Hepatocyte (in vitro differentiated cells): ENCODE results near the gene GNAT1. TPM values are rescaled to one million over a fixed set of nuclear protein-coding genes. Genes with fewer than 3 reads are reported as not detected.

ENCODE experiments used
- DNase-seq: peaks from one replicate; pipeline ENCODE4 v3.0.0-alpha.2; 2016; ENCODE audit warnings: low spot score
- H2AFZ ChIP-seq: fragments of 200-600 bp; sonication (generic); 2 replicates; pipeline ENCODE4 v1.6.0; 2016; ENCODE audit warnings: antibody characterized with exemption, mild to moderate bottlenecking
- H3K27ac ChIP-seq: fragments of 200-600 bp; sonication (generic); 2 replicates; pipeline ENCODE4 v1.5.1; 2016; ENCODE audit warnings: mild to moderate bottlenecking
- H3K27me3 ChIP-seq: fragments of 200-600 bp; sonication (generic); 2 replicates; pipeline ENCODE4 v1.6.1; 2016
- H3K36me3 ChIP-seq: fragments of 200-600 bp; sonication (generic); replicated peaks from 2 replicates; pipeline ENCODE4 v1.5.1; 2016; ENCODE audit warnings: low read depth; ENCODE audit not compliant: insufficient read depth
- H3K4me1 ChIP-seq: fragments of 200-600 bp; sonication (generic); 2 replicates; pipeline ENCODE4 v1.5.1; 2016; ENCODE audit warnings: mild to moderate bottlenecking, moderate library complexity; ENCODE audit not compliant: insufficient read depth
- H3K4me2 ChIP-seq: fragments of 200-600 bp; sonication (generic); 2 replicates; pipeline ENCODE4 v1.6.0; 2016
- H3K4me3 ChIP-seq: fragments of 200-600 bp; sonication (generic); 2 replicates; pipeline ENCODE4 v1.5.1; 2016; ENCODE audit warnings: mild to moderate bottlenecking
- H3K79me2 ChIP-seq: fragments of 200-600 bp; sonication (generic); 2 replicates; pipeline ENCODE4 v1.6.0; 2017; ENCODE audit warnings: mild to moderate bottlenecking
- H3K9me2 ChIP-seq: fragments of 200-600 bp; sonication (generic); replicated peaks from 2 replicates; pipeline ENCODE4 v1.6.0; 2017; ENCODE audit warnings: mild to moderate bottlenecking; ENCODE audit not compliant: insufficient read depth
- H3K9me3 ChIP-seq: fragments of 200-600 bp; sonication (generic); 2 replicates; pipeline ENCODE4 v1.5.1; 2016; ENCODE audit warnings: low read depth, mild to moderate bottlenecking
- H4K20me1 ChIP-seq: fragments of 200-600 bp; sonication (generic); 2 replicates; pipeline ENCODE4 v1.6.0; 2016; ENCODE audit warnings: mild to moderate bottlenecking; ENCODE audit not compliant: insufficient read depth, poor library complexity, severe bottlenecking
- EZH2 ChIP-seq: fragments of 200-600 bp; sonication (generic); IDR thresholded peaks from 2 replicates; pipeline ENCODE4 v1.6.1; 2016; ENCODE audit warnings: antibody characterized with exemption, mild to moderate bottlenecking, borderline replicate concordance
- EZH2phosphoT487 ChIP-seq: fragments of 200-600 bp; sonication (generic); IDR thresholded peaks from one replicate; pipeline ENCODE4 v1.6.1; 2018; ENCODE audit warnings: antibody characterized with exemption, mild to moderate bottlenecking, low read depth, moderate library complexity; ENCODE audit not compliant: unreplicated experiment, severe bottlenecking
- WGBS: methylation state at CpG from one replicate; pipeline ENCODE4 v1.1.6; 2016; ENCODE audit warnings: low lambda C conversion rate; ENCODE audit errors: missing lambda C conversion rate; 5-methylcytosine and 5-hydroxymethylcytosine counted together
- polyA plus RNA-seq: library from polyadenylated mRNA; unstranded; fragments of >200 nt; fragmentation: Nextera tagmentation; extraction: Ambion mirVana; gene quantifications from 2 replicates; pipeline ENCODE4 v1.2.1, GENCODE V29; 2016
- total RNA-seq: library from RNA; depleted of rRNA; stranded (reverse); fragments of >200 nt; gene quantifications from 2 replicates; pipeline ENCODE4 v1.2.3, GENCODE V29; 2014
- TF ChIP-seq, protein P1 (sequence below): fragments of 200-600 bp; sonication (generic); IDR thresholded peaks from 2 replicates; pipeline ENCODE4 v1.5.1; 2016; ENCODE audit warnings: antibody characterized with exemption, mild to moderate bottlenecking; ENCODE audit not compliant: poor library complexity

The GNAT1 gene
- total and polyA plus RNA-seq, 2 experiments from 2014 or later = not detected

GRCh38 chr3:50163572-50164455, 27.6 kb upstream of the GNAT1 start:
- WGBS = 81% methylated on average over 8 of the region's 8 CpGs
- H3K9me2 ChIP-seq = no peaks in the 10 kb centered on the region
- no peak overlapping the region for H3K4me3 ChIP-seq
- DNase-seq = peak; percentile 60
- H4K20me1 ChIP-seq = peaks cover 28% of the 10 kb centered on the region
- TF ChIP-seq EZH2 (no peak), EZH2phosphoT487 (no peak)
- TF ChIP-seq, protein P1, sequence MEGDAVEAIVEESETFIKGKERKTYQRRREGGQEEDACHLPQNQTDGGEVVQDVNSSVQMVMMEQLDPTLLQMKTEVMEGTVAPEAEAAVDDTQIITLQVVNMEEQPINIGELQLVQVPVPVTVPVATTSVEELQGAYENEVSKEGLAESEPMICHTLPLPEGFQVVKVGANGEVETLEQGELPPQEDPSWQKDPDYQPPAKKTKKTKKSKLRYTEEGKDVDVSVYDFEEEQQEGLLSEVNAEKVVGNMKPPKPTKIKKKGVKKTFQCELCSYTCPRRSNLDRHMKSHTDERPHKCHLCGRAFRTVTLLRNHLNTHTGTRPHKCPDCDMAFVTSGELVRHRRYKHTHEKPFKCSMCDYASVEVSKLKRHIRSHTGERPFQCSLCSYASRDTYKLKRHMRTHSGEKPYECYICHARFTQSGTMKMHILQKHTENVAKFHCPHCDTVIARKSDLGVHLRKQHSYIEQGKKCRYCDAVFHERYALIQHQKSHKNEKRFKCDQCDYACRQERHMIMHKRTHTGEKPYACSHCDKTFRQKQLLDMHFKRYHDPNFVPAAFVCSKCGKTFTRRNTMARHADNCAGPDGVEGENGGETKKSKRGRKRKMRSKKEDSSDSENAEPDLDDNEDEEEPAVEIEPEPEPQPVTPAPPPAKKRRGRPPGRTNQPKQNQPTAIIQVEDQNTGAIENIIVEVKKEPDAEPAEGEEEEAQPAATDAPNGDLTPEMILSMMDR = no peak
- peaks cover 9% of the 10 kb centered on the region for H3K79me2 ChIP-seq
- H3K27me3 ChIP-seq = peaks cover 7% of the 10 kb centered on the region
- no peaks in the 10 kb centered on the region for H3K36me3 ChIP-seq
- H3K9me3 ChIP-seq = no peaks in the 10 kb centered on the region
- no peak overlapping the region for H2AFZ ChIP-seq
- peaks cover 37% of the 10 kb centered on the region for H3K4me1 ChIP-seq
- H3K27ac ChIP-seq = peak overlapping the region; percentile 54
- H3K4me2 ChIP-seq = no peak overlapping the region

DNA sequence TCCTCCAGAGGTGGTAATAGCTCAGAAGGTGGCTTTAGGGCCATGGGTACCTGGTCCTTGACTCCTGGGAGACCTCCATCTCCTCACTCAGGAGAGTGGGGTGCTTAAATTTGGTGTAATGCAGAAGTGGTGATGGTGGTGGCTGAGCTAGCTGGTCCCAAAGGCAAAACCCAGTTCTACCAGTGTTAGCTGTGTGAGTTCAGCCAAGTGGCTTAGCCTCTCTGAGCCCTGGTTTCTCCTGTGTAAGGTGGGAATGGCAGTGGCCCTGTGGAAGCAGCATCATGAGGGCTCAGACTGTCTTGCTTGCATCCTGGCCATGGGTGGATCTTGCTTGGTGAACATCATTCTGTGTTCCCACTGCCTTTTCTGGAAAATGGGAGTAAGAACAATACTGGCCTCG, 26.9 kb upstream of the GNAT1 start:
- Histone ChIP-seq H3K36me3 (no peaks in the 10 kb centered on the region), H3K4me2 (no peak overlapping the region), H3K4me1 (peaks cover 37% of the 10 kb centered on the region), H3K9me3 (no peaks in the 10 kb centered on the region), H3K27ac (no peak overlapping the region), H3K9me2 (no peaks in the 10 kb centered on the region), H3K27me3 (peaks cover 3% of the 10 kb centered on the region), H2AFZ (no peak overlapping the region), H4K20me1 (peaks cover 28% of the 10 kb centered on the region), H3K79me2 (peaks cover 7% of the 10 kb centered on the region), H3K4me3 (no peak overlapping the region)
- WGBS = 73% methylated on average over 1 of the region's 1 CpG
- DNase-seq = no peak
- TF ChIP-seq EZH2 = no peak
- no peak for TF ChIP-seq EZH2phosphoT487
- TF ChIP-seq, protein P1 = no peak

- H3K36me3 ChIP-seq = no peaks in the 10 kb centered on the region
- DNase-seq = no peak
- no peaks in the 10 kb centered on the region for H3K27me3 ChIP-seq
- TF ChIP-seq, protein P1 = no peak
- no peak for TF ChIP-seq EZH2phosphoT487
- TF ChIP-seq EZH2 = no peak
- no peak overlapping the region for H3K4me3 ChIP-seq
- no peaks in the 10 kb centered on the region for H3K9me3 ChIP-seq
- peaks cover 37% of the 10 kb centered on the region for H3K4me1 ChIP-seq
- H4K20me1 ChIP-seq = peaks cover 28% of the 10 kb centered on the region
- H3K4me2 ChIP-seq = peak overlapping the region; percentile 46
- H2AFZ ChIP-seq = no peak overlapping the region
- 57% methylated on average over 7 of the region's 7 CpGs for WGBS
- H3K9me2 ChIP-seq = no peaks in the 10 kb centered on the region
- H3K27ac ChIP-seq = peak overlapping the region; percentile 48
- peaks cover 7% of the 10 kb centered on the region for H3K79me2 ChIP-seq
Observed at GRCh38 chr3:50164984-50165909, 26.2 kb upstream of the GNAT1 start.
